ENCODE measurements around the gene RUFY1.
"Not testable (repeated sequence)": the region's sequence is repeated elsewhere in the genome, so short reads cannot be mapped to it uniquely, and the experiment has no call there.

RUFY1 gene

GRCh38 chr5:179550511-179551342, at the start of gene RUFY1:
TSS of gene RUFY1 (plus strand) at chr5:179550554. CDS start at chr5:179550570, 16 bp downstream.
- peak; percentile 72 for DNase-seq

GRCh38 chr5:179501997-179502396, 48.4 kb upstream of the RUFY1 start:
- DNase-seq: not testable (repeated sequence)

GRCh38 chr5:179502420-179502819, 47.9 kb upstream of the RUFY1 start:
- DNase-seq: not testable (repeated sequence)

GRCh38 chr5:179504191-179504590, 46.2 kb upstream of the RUFY1 start:
- no peak for DNase-seq

- DNase-seq: no peak
These were observed 45.6 kb upstream of the RUFY1 start for GRCh38 chr5:179504600-179505396.

- no peak for DNase-seq
These were observed 44.6 kb upstream of the RUFY1 start for GRCh38 chr5:179505636-179506261.

- no peak for DNase-seq
These were observed 41.1 kb upstream of the RUFY1 start for GRCh38 chr5:179509239-179509638.

GRCh38 chr5:179509845-179510244, 40.5 kb upstream of the RUFY1 start:
- no peak for DNase-seq

GRCh38 chr5:179512452-179513000, 37.8 kb upstream of the RUFY1 start:
- no peak for DNase-seq

GRCh38 chr5:179515501-179515900, 34.9 kb upstream of the RUFY1 start:
- DNase-seq: not testable (repeated sequence)

GRCh38 chr5:179516221-179516620, 34.1 kb upstream of the RUFY1 start:
- DNase-seq: no peak

GRCh38 chr5:179517746-179518145, 32.6 kb upstream of the RUFY1 start:
- DNase-seq: not testable (repeated sequence)

GRCh38 chr5:179518369-179518768, 32.0 kb upstream of the RUFY1 start:
- not testable (repeated sequence) for DNase-seq

- DNase-seq: not testable (repeated sequence)
These were observed 30.8 kb upstream of the RUFY1 start for GRCh38 chr5:179519416-179520070.

- not testable (repeated sequence) for DNase-seq
These were observed 28.2 kb upstream of the RUFY1 start for GRCh38 chr5:179522107-179522506.

- DNase-seq: no peak
These were observed 23.4 kb upstream of the RUFY1 start for GRCh38 chr5:179526978-179527377.

- DNase-seq: no peak
These were observed 20.0 kb upstream of the RUFY1 start for GRCh38 chr5:179530069-179530998.

GRCh38 chr5:179533024-179533423, 17.3 kb upstream of the RUFY1 start:
- no peak for DNase-seq

GRCh38 chr5:179533907-179534306, 16.4 kb upstream of the RUFY1 start:
- no peak for DNase-seq

GRCh38 chr5:179534431-179534830, 15.9 kb upstream of the RUFY1 start:
- DNase-seq: no peak

GRCh38 chr5:179536676-179537075, 13.7 kb upstream of the RUFY1 start:
- DNase-seq: no peak

Data from HCEC 1CT (cell line).